IMR-90 (cell line): ENCODE measurements around the gene CWC27. TPM values are rescaled to one million over a fixed set of nuclear protein-coding genes. Genes with fewer than 3 reads are reported as not detected.

Experiments
- ATAC-seq: fragments of 200-7000 bp; cut with Tn5 transposase; 2 replicates; pipeline ENCODE4 v1.9.1; 2020; ENCODE audit warnings: low read depth, mild to moderate bottlenecking, moderate library complexity
- BruUV-seq: library from RNA; stranded (reverse); fragments of 400-500 nt; replicated peaks from 2 replicates; lab custom pipeline; 2021; lab: Mats Ljungman, UMichigan
- CTCF ChIA-PET: fragments of 300-600 bp; formaldehyde crosslinking; extraction: SDS; loops from one replicate; lab custom pipeline; 2021; ENCODE audit warnings: antibody characterized with exemption; lab: Yijun Ruan, JAX
- POLR2A ChIA-PET: fragments of 300-600 bp; sonication (Branson Sonifier 250); formaldehyde crosslinking; loops from one replicate; lab custom pipeline; 2022; ENCODE audit warnings: antibody characterized with exemption; ENCODE audit not compliant: unreplicated experiment; lab: Charles Lee
- DNase-seq: peaks from one replicate; pipeline ENCODE4 v3.0.0; 2013
- H2AFZ ChIP-seq: replicated peaks from 2 replicates; pipeline ENCODE3; 2013; ENCODE audit warnings: low read length, mild to moderate bottlenecking; ENCODE audit not compliant: poor library complexity
- H2AK5ac ChIP-seq: 2 replicates; pipeline ENCODE4 v1.6.1; 2013; ENCODE audit warnings: low read depth, low read length, inconsistent platforms
- H2AK9ac ChIP-seq: replicated peaks from 2 replicates; pipeline ENCODE3; 2013; ENCODE audit warnings: mild to moderate bottlenecking, low read depth, low read length, moderate library complexity; ENCODE audit not compliant: poor library complexity
- H2BK120ac ChIP-seq: 2 replicates; pipeline ENCODE4 v1.6.1; 2013; ENCODE audit warnings: low read depth, low read length, inconsistent platforms
- H2BK15ac ChIP-seq: 3 replicates; pipeline ENCODE4 v1.6.1; 2013; ENCODE audit warnings: low read depth, low read length, inconsistent platforms
- H2BK20ac ChIP-seq: 2 replicates; pipeline ENCODE4 v1.6.1; 2013; ENCODE audit warnings: low read depth, mild to moderate bottlenecking, inconsistent platforms, low read length, moderate library complexity
- H2BK5ac ChIP-seq: 2 replicates; pipeline ENCODE4 v1.6.1; 2013; ENCODE audit warnings: mild to moderate bottlenecking, low read depth, low read length, inconsistent platforms; ENCODE audit not compliant: poor library complexity, severe bottlenecking
- H3K14ac ChIP-seq: replicated peaks from 2 replicates; pipeline ENCODE4 v1.6.1; 2013; ENCODE audit warnings: low read depth, low read length, inconsistent platforms
- H3K18ac ChIP-seq: 2 replicates; pipeline ENCODE4 v1.6.1; 2013; ENCODE audit warnings: low read depth, low read length, control low read depth
- H3K23ac ChIP-seq: 2 replicates; pipeline ENCODE4 v1.6.1; 2013; ENCODE audit warnings: low read depth, low read length, inconsistent platforms
- H3K27ac ChIP-seq: 2 replicates; pipeline ENCODE4 v1.5.1; 2013; ENCODE audit warnings: mild to moderate bottlenecking, control low read depth, low read length; ENCODE audit not compliant: insufficient read depth
- H3K27me3 ChIP-seq: 2 replicates; pipeline ENCODE4 v1.6.1; 2013; ENCODE audit warnings: low read length; ENCODE audit not compliant: control insufficient read depth, insufficient read depth
- H3K36me3 ChIP-seq: 2 replicates; pipeline ENCODE4 v1.6.1; 2013; ENCODE audit warnings: low read length, mixed read lengths; ENCODE audit not compliant: control insufficient read depth, insufficient read depth
- H3K4ac ChIP-seq: 2 replicates; pipeline ENCODE4 v1.6.1; 2013; ENCODE audit warnings: low read depth, low read length, inconsistent platforms
- H3K4me1 ChIP-seq: 2 replicates; pipeline ENCODE4 v1.6.1; 2013; ENCODE audit warnings: low read length, mixed read lengths; ENCODE audit not compliant: control insufficient read depth, insufficient read depth
- H3K4me2 ChIP-seq: 2 replicates; pipeline ENCODE4 v1.6.1; 2013; ENCODE audit warnings: low read depth, mild to moderate bottlenecking, control low read depth, low read length, moderate library complexity
- H3K4me3 ChIP-seq: 2 replicates; pipeline ENCODE4 v1.5.1; 2013; ENCODE audit warnings: low read depth, mild to moderate bottlenecking, control low read depth, low read length, moderate library complexity; ENCODE audit not compliant: insufficient read depth
- H3K56ac ChIP-seq: 2 replicates; pipeline ENCODE4 v1.6.1; 2013; ENCODE audit warnings: low read length, inconsistent platforms; ENCODE audit not compliant: insufficient read depth; ENCODE audit errors: extremely low read depth
- H3K79me1 ChIP-seq, 2 experiments: 2 replicates each; pipeline ENCODE4 v1.6.1; 2013; ENCODE audit warnings: low read length in 2 of 2, inconsistent platforms in 1 of 2, low read depth in 1 of 2
- H3K9ac ChIP-seq: 2 replicates; pipeline ENCODE4 v1.6.1; 2013; ENCODE audit warnings: low read depth, low read length, control low read depth
- H3K9me1 ChIP-seq: 2 replicates; pipeline ENCODE4 v1.6.1; 2013; ENCODE audit warnings: low read length, inconsistent platforms; ENCODE audit not compliant: insufficient read depth
- H3K9me3 ChIP-seq: 2 replicates; pipeline ENCODE4 v1.6.1; 2013; ENCODE audit warnings: low read length; ENCODE audit not compliant: control insufficient read depth, insufficient read depth
- H4K20me1 ChIP-seq: 2 replicates; pipeline ENCODE4 v1.6.1; 2013; ENCODE audit warnings: low read length, inconsistent platforms; ENCODE audit not compliant: insufficient read depth
- H4K5ac ChIP-seq: 2 replicates; pipeline ENCODE4 v1.6.1; 2013; ENCODE audit warnings: mild to moderate bottlenecking, low read depth, low read length, control low read depth
- H4K8ac ChIP-seq, 2 experiments: 2 replicates each; pipeline ENCODE4 v1.6.1; 2013; ENCODE audit warnings: low read depth in 2 of 2, low read length in 2 of 2, control low read depth in 1 of 2, inconsistent platforms in 1 of 2
- H4K91ac ChIP-seq: 2 replicates; pipeline ENCODE4 v1.6.1; 2013; ENCODE audit warnings: low read depth, low read length, inconsistent platforms; ENCODE audit not compliant: insufficient read depth
- BHLHE40 ChIP-seq: fragments of 150-350 bp; IDR thresholded peaks from 2 replicates; pipeline ENCODE4 v1.6.1; 2016; ENCODE audit warnings: mild to moderate bottlenecking, low read depth, low read length
- CHD1 ChIP-seq: IDR thresholded peaks from 2 replicates; pipeline ENCODE4 v1.6.1; 2012; ENCODE audit warnings: low read depth, low read length, improper control_type of control experiment
- ELK1 ChIP-seq: fragments of 150-350 bp; IDR thresholded peaks from 2 replicates; pipeline ENCODE4 v1.6.1; 2016; ENCODE audit warnings: low read depth, mild to moderate bottlenecking, low read length, moderate library complexity, borderline replicate concordance
- MAFK ChIP-seq: IDR thresholded peaks from 2 replicates; pipeline ENCODE4 v1.6.1; 2012; ENCODE audit warnings: low read depth, low read length, improper control_type of control experiment
- MAZ ChIP-seq: IDR thresholded peaks from 2 replicates; pipeline ENCODE4 v1.6.1; 2012; ENCODE audit warnings: low read depth, mild to moderate bottlenecking, low read length, improper control_type of control experiment, moderate library complexity, borderline replicate concordance
- POLR2A ChIP-seq: IDR thresholded peaks from 2 replicates; pipeline ENCODE4 v1.6.1; 2012; ENCODE audit warnings: mild to moderate bottlenecking, low read depth, low read length
- RAD21 ChIP-seq: IDR thresholded peaks from 2 replicates; pipeline ENCODE4 v1.6.1; 2012; ENCODE audit warnings: low read length, improper control_type of control experiment
- RCOR1 ChIP-seq: IDR thresholded peaks from 2 replicates; pipeline ENCODE4 v1.6.1; 2012; ENCODE audit warnings: mild to moderate bottlenecking, low read length, improper control_type of control experiment; ENCODE audit not compliant: insufficient replicate concordance
- USF2 ChIP-seq: fragments of 150-350 bp; IDR thresholded peaks from 2 replicates; pipeline ENCODE4 v1.6.1; 2017; ENCODE audit warnings: mild to moderate bottlenecking, antibody characterized with exemption, low read length, low read depth
- WGBS, 2 experiments: methylation state at CpG; one replicate each; pipeline versions ENCODE4 v1.1.5 to v1.1.7; 2013; ENCODE audit warnings: missing lambda C conversion rate in 2 of 2; ENCODE audit not compliant: insufficient read length in 1 of 2; ENCODE audit errors: extremely low coverage in 2 of 2; 5-methylcytosine and 5-hydroxymethylcytosine counted together
- dilution Hi-C: fragments of 300-500 bp; cut with HindIII; formaldehyde crosslinking; loops from one replicate; pipeline ENCODE4 v1.14.3; 2018; ENCODE audit warnings: low sequenced_read_pairs; ENCODE audit not compliant: unreplicated experiment
- in situ Hi-C: fragments of 300-500 bp; cut with MboI; formaldehyde crosslinking; loops from 3 replicates; pipeline ENCODE4 v1.14.3; 2019; ENCODE audit warnings: low sequenced_read_pairs, inconsistent platforms, mixed read lengths
- intact Hi-C: fragments of 100-400 bp; cut with micrococcal nuclease; formaldehyde crosslinking; loops from 2 replicates; pipeline ENCODE4 v1.10.0; 2022
- polyA plus RNA-seq, 3 experiments: library from polyadenylated mRNA; depleted of rRNA; stranded (reverse); fragments of >200 nt; gene quantifications; 2 replicates each; pipeline ENCODE4 v1.2.3, GENCODE V29; 2012; ENCODE audit warnings: low replicate concordance in 1 of 3
- total RNA-seq: library from RNA; depleted of rRNA; stranded (reverse); fragments of >200 nt; gene quantifications from 2 replicates; pipeline ENCODE4 v1.2.3, GENCODE V29; 2012
- TF ChIP-seq, protein P1 (sequence below): conservative IDR thresholded peaks from 2 replicates; pipeline ENCODE4 v1.5.1; 2012; ENCODE audit warnings: mild to moderate bottlenecking, low read depth, low read length, improper control_type of control experiment

Gene CWC27
- total and polyA plus RNA-seq, 2 of the 4 experiments (the other 2 are of a cell fraction) = 13.3 to 17.1 TPM

DNA sequence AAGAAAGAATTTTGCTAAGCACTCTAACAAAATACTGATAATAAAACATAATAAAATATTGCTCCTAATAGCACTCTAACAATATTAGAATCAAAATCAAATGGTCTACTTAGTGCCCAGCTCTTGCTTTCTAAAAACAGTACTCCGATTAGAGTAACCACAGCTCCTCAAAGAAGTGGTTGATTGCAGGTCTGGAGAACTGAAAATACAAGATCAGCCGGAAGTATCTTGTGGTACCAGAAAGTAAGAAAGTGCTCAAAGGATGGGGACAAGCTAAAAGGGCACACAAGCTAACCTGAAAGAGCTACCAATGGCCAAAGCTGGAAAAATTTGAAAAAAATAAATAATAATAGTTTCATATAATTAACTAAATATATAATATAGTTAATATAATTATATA, 119.2 kb downstream of the CWC27 start:
- Histone ChIP-seq H3K27me3 (no peaks in the 10 kb centered on the region), H2BK5ac (no peak overlapping the region), H3K56ac (no peak overlapping the region), H4K5ac (no peak overlapping the region), H3K79me1 (no peaks in the 10 kb centered on the region), H2BK20ac (no peak overlapping the region), H4K20me1 (no peaks in the 10 kb centered on the region), H4K8ac (no peak overlapping the region), H3K27ac (no peak overlapping the region), H3K36me3 (no peaks in the 10 kb centered on the region), H2BK120ac (no peak overlapping the region), H3K23ac (no peak overlapping the region), H3K9ac (no peak overlapping the region), H2AFZ (no peak overlapping the region), H2BK15ac (no peak overlapping the region), H2AK9ac (no peak overlapping the region), H3K9me1 (no peaks in the 10 kb centered on the region), H3K4me3 (no peak overlapping the region), H3K4me1 (no peaks in the 10 kb centered on the region; the same call in 1 of the 2 replicates), H3K4me2 (no peak overlapping the region), H4K91ac (no peak overlapping the region), H3K9me3 (no peaks in the 10 kb centered on the region), H3K4ac (no peak overlapping the region), H2AK5ac (no peak overlapping the region), H3K14ac (no peak overlapping the region), H3K18ac (no peak overlapping the region)
- intact Hi-C loops = no loop called here
- dilution Hi-C loops = no loop called here
- POLR2A ChIA-PET = no interaction called here
- no CpG with 5 or more reads among the region's 2 CpGs for WGBS, 2 experiments
- DNase-seq (no peak), ATAC-seq (no peak)
- BruUV-seq = no TSS peak
- in situ Hi-C loops = no loop called here
- CTCF ChIA-PET = no interaction called here
- TF ChIP-seq POLR2A (no peak), RAD21 (no peak), USF2 (no peak), CHD1 (no peak), MAFK (no peak), RCOR1 (no peak), BHLHE40 (no peak), ELK1 (no peak), MAZ (no peak)
- TF ChIP-seq, protein P1, sequence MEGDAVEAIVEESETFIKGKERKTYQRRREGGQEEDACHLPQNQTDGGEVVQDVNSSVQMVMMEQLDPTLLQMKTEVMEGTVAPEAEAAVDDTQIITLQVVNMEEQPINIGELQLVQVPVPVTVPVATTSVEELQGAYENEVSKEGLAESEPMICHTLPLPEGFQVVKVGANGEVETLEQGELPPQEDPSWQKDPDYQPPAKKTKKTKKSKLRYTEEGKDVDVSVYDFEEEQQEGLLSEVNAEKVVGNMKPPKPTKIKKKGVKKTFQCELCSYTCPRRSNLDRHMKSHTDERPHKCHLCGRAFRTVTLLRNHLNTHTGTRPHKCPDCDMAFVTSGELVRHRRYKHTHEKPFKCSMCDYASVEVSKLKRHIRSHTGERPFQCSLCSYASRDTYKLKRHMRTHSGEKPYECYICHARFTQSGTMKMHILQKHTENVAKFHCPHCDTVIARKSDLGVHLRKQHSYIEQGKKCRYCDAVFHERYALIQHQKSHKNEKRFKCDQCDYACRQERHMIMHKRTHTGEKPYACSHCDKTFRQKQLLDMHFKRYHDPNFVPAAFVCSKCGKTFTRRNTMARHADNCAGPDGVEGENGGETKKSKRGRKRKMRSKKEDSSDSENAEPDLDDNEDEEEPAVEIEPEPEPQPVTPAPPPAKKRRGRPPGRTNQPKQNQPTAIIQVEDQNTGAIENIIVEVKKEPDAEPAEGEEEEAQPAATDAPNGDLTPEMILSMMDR = no peak
